ENCODE results near the gene CXCL16.

CXCL16 gene

DNA sequence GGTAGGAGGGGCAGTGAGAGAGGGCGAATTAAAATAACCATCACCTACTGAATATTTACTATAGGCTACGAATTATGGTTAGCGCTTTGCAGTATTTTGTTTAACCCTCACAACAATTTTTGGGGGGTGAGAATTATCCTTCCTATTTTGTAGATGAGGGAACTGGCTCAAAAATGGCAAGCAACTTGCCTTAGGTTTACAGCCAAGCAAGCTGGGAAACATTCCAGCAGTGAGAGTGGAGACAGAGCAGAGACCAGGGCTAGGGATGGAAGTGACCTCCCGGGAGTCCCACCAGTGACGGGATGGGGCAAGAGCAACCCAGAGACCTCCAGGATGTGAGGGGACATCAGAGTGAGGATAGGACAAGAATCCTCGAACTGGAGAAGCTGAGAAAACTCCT lies 46.8 kb upstream of the CXCL16 start:
- WGBS, 2 donors (ENCODE audit: extremely low coverage in 2 of 2, insufficient read length in 2 of 2, insufficient replicate concordance in 1 of 2): no CpG with 5 or more reads among the region's 6 CpGs
- Histone ChIP-seq H4K8ac (ENCODE audit: low read depth, low read length) (no peak overlapping the region), H3K4me1 (ENCODE audit: control insufficient read depth in 2 of 2, insufficient read depth in 1 of 2, low read depth in 1 of 2, low read length in 2 of 2) (peaks cover 4 to 12% of the 10 kb centered on the region in 2 donors), H2BK15ac (ENCODE audit: low read length) (no peak overlapping the region), H4K91ac (ENCODE audit: low read depth, low read length, poor library complexity) (no peak overlapping the region), H3K18ac (ENCODE audit: low read length) (no peak overlapping the region), H3K23ac (ENCODE audit: low read depth, low read length, poor library complexity) (no peak overlapping the region), H3K4me3 (ENCODE audit: low read length in 2 of 2) (no peak overlapping the region), H3K36me3 (replicated peaks in 1 of 2; ENCODE audit: control insufficient read depth in 2 of 2, insufficient read depth in 2 of 2, low read length in 2 of 2) (no peaks in the 10 kb centered on the region), H3K27ac (replicated peaks; ENCODE audit: low read length) (no peak overlapping the region), H3K4me2 (ENCODE audit: insufficient read depth, low read length, poor library complexity, severe bottlenecking) (no peak overlapping the region), H3K9ac (ENCODE audit: low read depth, low read length, poor library complexity) (no peak overlapping the region), H2BK5ac (ENCODE audit: low read length) (no peak overlapping the region), H3K79me1 (ENCODE audit: low read depth, low read length) (peaks cover 2% of the 10 kb centered on the region), H2BK120ac (ENCODE audit: low read depth, low read length) (no peak overlapping the region), H3K9me3 (replicated peaks in 1 of 2; ENCODE audit: control insufficient read depth in 2 of 2, insufficient read depth in 1 of 2, low read depth in 1 of 2, low read length in 2 of 2) (no peaks in the 10 kb centered on the region), H2BK12ac (ENCODE audit: low read length) (no peak overlapping the region), H3K14ac (ENCODE audit: low read length) (no peak overlapping the region), H2AK5ac (ENCODE audit: low read depth, low read length) (no peak overlapping the region), H2AFZ (ENCODE audit: low read length) (no peak overlapping the region), H3K4ac (ENCODE audit: low read length) (no peak overlapping the region), H3K27me3 (ENCODE audit: control insufficient read depth in 3 of 3, insufficient read depth in 3 of 3, low read depth in 1 of 3, low read length in 3 of 3) (peaks cover 0 to 14% (median 4%) of the 10 kb centered on the region in 3 experiments)
- DNase-seq (ENCODE audit: low spot score): no peak

DNA sequence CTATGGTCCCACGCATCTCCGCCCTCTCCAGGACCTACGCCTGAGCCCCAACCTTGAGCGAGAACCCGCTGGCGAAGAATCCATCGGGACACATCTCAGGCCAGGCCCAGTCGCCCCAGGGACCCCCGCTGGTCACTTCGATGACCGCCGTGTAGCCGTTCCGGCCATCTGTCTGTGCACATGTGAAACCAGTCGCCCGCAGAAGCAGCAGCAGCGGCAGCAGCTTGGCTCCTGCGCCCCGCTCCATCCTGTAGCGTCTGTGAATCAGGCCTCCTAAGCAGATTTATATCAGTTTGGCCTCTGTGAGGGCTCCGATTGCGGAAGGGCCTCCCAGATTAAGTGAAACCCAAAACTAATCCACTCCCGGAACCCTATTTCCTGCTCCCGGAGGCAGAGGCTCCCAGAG lies 46.4 kb upstream of the CXCL16 start, which contains the start of gene VMO1:
VMO1 (minus strand) TSS at position 259 of the 406 bp plus-strand sequence; CDS start at position 247, 12 bp downstream.
- Histone ChIP-seq H3K23ac (ENCODE audit: low read depth, low read length, poor library complexity) (peak within 1 kb of the TSS; percentile 80), H3K14ac (ENCODE audit: low read length) (peak within 1 kb of the TSS; percentile 38), H3K79me1 (ENCODE audit: low read depth, low read length) (peaks cover 2% of the 10 kb centered on the region), H3K27me3 (ENCODE audit: control insufficient read depth in 3 of 3, insufficient read depth in 3 of 3, low read depth in 1 of 3, low read length in 3 of 3) (peaks cover 0 to 14% (median 4%) of the 10 kb centered on the region in 3 experiments), H3K36me3 (replicated peaks in 1 of 2; ENCODE audit: control insufficient read depth in 2 of 2, insufficient read depth in 2 of 2, low read length in 2 of 2) (no peaks in the 10 kb centered on the region), H3K27ac (replicated peaks; ENCODE audit: low read length) (no peak within 1 kb of the TSS), H3K4me1 (ENCODE audit: control insufficient read depth in 2 of 2, insufficient read depth in 1 of 2, low read depth in 1 of 2, low read length in 2 of 2) (peaks cover 4 to 12% of the 10 kb centered on the region in 2 donors), H2BK12ac (ENCODE audit: low read length) (peak within 1 kb of the TSS; percentile 58), H2AK5ac (ENCODE audit: low read depth, low read length) (peak within 1 kb of the TSS; percentile 56), H4K8ac (ENCODE audit: low read depth, low read length) (no peak within 1 kb of the TSS), H2AFZ (ENCODE audit: low read length) (no peak within 1 kb of the TSS), H3K4ac (ENCODE audit: low read length) (peak within 1 kb of the TSS; percentile 37), H2BK120ac (ENCODE audit: low read depth, low read length) (no peak within 1 kb of the TSS), H4K91ac (ENCODE audit: low read depth, low read length, poor library complexity) (no peak within 1 kb of the TSS), H3K9ac (ENCODE audit: low read depth, low read length, poor library complexity) (no peak within 1 kb of the TSS), H3K9me3 (replicated peaks in 1 of 2; ENCODE audit: control insufficient read depth in 2 of 2, insufficient read depth in 1 of 2, low read depth in 1 of 2, low read length in 2 of 2) (no peaks in the 10 kb centered on the region), H3K18ac (ENCODE audit: low read length) (peak within 1 kb of the TSS; percentile 48), H2BK15ac (ENCODE audit: low read length) (no peak within 1 kb of the TSS), H2BK5ac (ENCODE audit: low read length) (peak within 1 kb of the TSS; percentile 13), H3K4me2 (ENCODE audit: insufficient read depth, low read length, poor library complexity, severe bottlenecking) (no peak within 1 kb of the TSS), H3K4me3 (ENCODE audit: low read length in 2 of 2) (no peak within 1 kb of the TSS)
- no CpG with 5 or more reads among the region's 24 CpGs for WGBS, 2 donors (ENCODE audit: extremely low coverage in 2 of 2, insufficient read length in 2 of 2, insufficient replicate concordance in 1 of 2)
- DNase-seq (ENCODE audit: low spot score): no peak

DNA sequence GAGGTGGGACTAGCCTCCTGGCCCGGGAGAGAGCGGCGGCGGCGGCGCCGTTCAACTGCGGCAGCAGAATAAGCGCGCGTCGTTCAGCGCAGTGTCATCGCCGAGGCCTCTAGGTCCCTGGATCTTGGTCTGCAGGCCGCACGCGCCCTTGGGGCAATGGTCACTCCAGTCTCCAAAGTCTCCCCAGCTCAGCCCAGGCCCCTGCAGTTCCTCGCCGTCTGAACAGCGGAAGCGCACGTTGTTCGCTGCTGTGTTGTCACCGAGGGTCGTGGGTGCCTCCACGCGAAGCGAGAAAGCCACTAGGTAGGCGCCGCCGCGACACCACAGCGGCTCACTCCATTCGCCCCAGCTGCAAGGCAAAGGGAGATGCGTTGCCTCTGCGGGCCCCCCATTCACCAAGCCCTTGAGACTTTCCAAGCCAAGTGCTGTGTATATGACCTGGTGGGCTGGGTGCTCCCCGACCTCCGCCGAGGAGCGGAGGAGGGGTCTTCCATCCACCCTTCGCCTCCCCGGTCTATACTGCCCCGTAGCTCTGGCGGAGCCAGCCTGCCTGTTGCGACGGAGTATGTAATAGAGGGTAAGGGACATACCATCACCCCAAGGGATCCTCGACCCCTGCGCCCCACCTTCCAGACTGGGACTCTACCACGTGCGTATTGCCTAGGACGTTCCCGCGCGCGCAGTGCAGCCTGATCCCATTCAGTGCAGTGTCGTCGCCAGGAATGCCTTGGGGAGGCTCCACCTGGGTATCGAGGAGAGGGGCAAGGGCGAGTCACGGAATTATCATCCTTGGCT lies 45.8 kb upstream of the CXCL16 start:
- Histone ChIP-seq H3K27ac (replicated peaks; ENCODE audit: low read length) (no peak overlapping the region), H3K23ac (ENCODE audit: low read depth, low read length, poor library complexity) (peak overlapping the region; percentile 80), H2AFZ (ENCODE audit: low read length) (no peak overlapping the region), H3K4me1 (ENCODE audit: control insufficient read depth in 2 of 2, insufficient read depth in 1 of 2, low read depth in 1 of 2, low read length in 2 of 2) (peaks cover 2 to 9% of the 10 kb centered on the region in 2 donors), H2BK15ac (ENCODE audit: low read length) (no peak overlapping the region), H3K14ac (ENCODE audit: low read length) (peak overlapping the region; percentile 38), H3K9ac (ENCODE audit: low read depth, low read length, poor library complexity) (no peak overlapping the region), H3K4me3 (ENCODE audit: low read length in 2 of 2) (no peak overlapping the region), H2BK120ac (ENCODE audit: low read depth, low read length) (no peak overlapping the region), H4K8ac (ENCODE audit: low read depth, low read length) (no peak overlapping the region), H3K4ac (ENCODE audit: low read length) (peak overlapping the region; percentile 37), H3K36me3 (replicated peaks in 1 of 2; ENCODE audit: control insufficient read depth in 2 of 2, insufficient read depth in 2 of 2, low read length in 2 of 2) (no peaks in the 10 kb centered on the region), H3K27me3 (ENCODE audit: control insufficient read depth in 3 of 3, insufficient read depth in 3 of 3, low read depth in 1 of 3, low read length in 3 of 3) (peaks cover 0 to 11% (median 4%) of the 10 kb centered on the region in 3 experiments), H2BK12ac (ENCODE audit: low read length) (peak overlapping the region; percentile 58), H2AK5ac (ENCODE audit: low read depth, low read length) (peak overlapping the region; percentile 56), H4K91ac (ENCODE audit: low read depth, low read length, poor library complexity) (no peak overlapping the region), H3K4me2 (ENCODE audit: insufficient read depth, low read length, poor library complexity, severe bottlenecking) (no peak overlapping the region), H3K9me3 (replicated peaks in 1 of 2; ENCODE audit: control insufficient read depth in 2 of 2, insufficient read depth in 1 of 2, low read depth in 1 of 2, low read length in 2 of 2) (no peaks in the 10 kb centered on the region), H2BK5ac (ENCODE audit: low read length) (peak overlapping the region; percentile 13), H3K79me1 (ENCODE audit: low read depth, low read length) (peaks cover 2% of the 10 kb centered on the region), H3K18ac (ENCODE audit: low read length) (peak overlapping the region; percentile 38)
- no peak for DNase-seq (ENCODE audit: low spot score)
- WGBS, 2 donors (ENCODE audit: extremely low coverage in 2 of 2, insufficient read length in 2 of 2, insufficient replicate concordance in 1 of 2): no CpG with 5 or more reads among the region's 61 CpGs

DNA sequence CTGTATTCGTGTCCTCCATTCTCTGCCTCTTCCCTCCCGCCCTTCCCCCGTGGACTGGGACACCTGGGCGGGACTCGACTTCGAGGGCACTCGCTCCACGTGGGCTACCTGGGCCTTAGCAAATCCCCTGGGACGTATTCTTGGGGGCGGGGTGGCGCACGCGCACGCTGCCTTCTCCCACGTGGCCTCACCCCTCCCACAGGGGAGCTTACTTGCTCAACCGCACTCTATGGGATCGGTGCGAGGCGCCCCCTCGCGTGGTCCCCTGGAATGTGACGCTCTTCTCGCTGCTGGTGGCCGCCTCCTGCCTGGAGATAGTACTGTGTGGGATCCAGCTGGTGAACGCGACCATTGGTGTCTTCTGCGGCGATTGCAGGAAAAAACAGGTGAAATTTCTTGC lies 42.9 kb upstream of the CXCL16 start:
- Histone ChIP-seq H2BK12ac (ENCODE audit: low read length) (no peak overlapping the region), H2AK5ac (ENCODE audit: low read depth, low read length) (no peak overlapping the region), H2BK120ac (ENCODE audit: low read depth, low read length) (no peak overlapping the region), H2BK15ac (ENCODE audit: low read length) (no peak overlapping the region), H2AFZ (ENCODE audit: low read length) (no peak overlapping the region), H3K23ac (ENCODE audit: low read depth, low read length, poor library complexity) (peak overlapping the region; percentile 3), H3K79me1 (ENCODE audit: low read depth, low read length) (no peaks in the 10 kb centered on the region), H3K4me2 (ENCODE audit: insufficient read depth, low read length, poor library complexity, severe bottlenecking) (no peak overlapping the region), H3K18ac (ENCODE audit: low read length) (no peak overlapping the region), H3K9me3 (replicated peaks in 1 of 2; ENCODE audit: control insufficient read depth in 2 of 2, insufficient read depth in 1 of 2, low read depth in 1 of 2, low read length in 2 of 2) (no peaks in the 10 kb centered on the region), H3K4ac (ENCODE audit: low read length) (no peak overlapping the region), H3K36me3 (replicated peaks in 1 of 2; ENCODE audit: control insufficient read depth in 2 of 2, insufficient read depth in 2 of 2, low read length in 2 of 2) (no peaks in the 10 kb centered on the region), H3K27ac (replicated peaks; ENCODE audit: low read length) (no peak overlapping the region), H3K27me3 (ENCODE audit: control insufficient read depth in 3 of 3, insufficient read depth in 3 of 3, low read depth in 1 of 3, low read length in 3 of 3) (no peaks in the 10 kb centered on the region), H2BK5ac (ENCODE audit: low read length) (no peak overlapping the region), H3K9ac (ENCODE audit: low read depth, low read length, poor library complexity) (peak overlapping the region; percentile 67), H3K4me3 (ENCODE audit: low read length in 2 of 2) (no peak overlapping the region), H3K14ac (ENCODE audit: low read length) (no peak overlapping the region), H3K4me1 (ENCODE audit: control insufficient read depth in 2 of 2, insufficient read depth in 1 of 2, low read depth in 1 of 2, low read length in 2 of 2) (no peaks in the 10 kb centered on the region), H4K8ac (ENCODE audit: low read depth, low read length) (no peak overlapping the region), H4K91ac (ENCODE audit: low read depth, low read length, poor library complexity) (no peak overlapping the region)
- DNase-seq (ENCODE audit: low spot score): no peak
- no CpG with 5 or more reads among the region's 28 CpGs for WGBS, 2 donors (ENCODE audit: extremely low coverage in 2 of 2, insufficient read length in 2 of 2, insufficient replicate concordance in 1 of 2)

Data from neuronal stem cell (in vitro differentiated cells).